Neural cell (in vitro differentiated cells): ENCODE data around the gene MRGPRE. TPM values are rescaled to one million over a fixed set of nuclear protein-coding genes. Genes with fewer than 3 reads are reported as not detected.

Experiments
- H2AFZ ChIP-seq: fragments of 200-600, 300-800 bp; sonication (generic), shearing (Covaris generic); 2 replicates; pipeline ENCODE4 v1.6.0; 2014; ENCODE audit warnings: low read depth, mild to moderate bottlenecking, antibody characterized with exemption, low read length, moderate library complexity
- H3F3A ChIP-seq: fragments of 200-600 bp; shearing (Covaris generic); 2 replicates; pipeline ENCODE4 v1.6.1; 2016; ENCODE audit warnings: mild to moderate bottlenecking, moderate library complexity, mixed read lengths, antibody characterized with exemption, low read length; ENCODE audit not compliant: insufficient read depth, poor library complexity, severe bottlenecking
- H3K27ac ChIP-seq: fragments of 200-600, 300-800 bp; sonication (generic), shearing (Covaris generic); 2 replicates; pipeline ENCODE4 v1.5.1; 2014; ENCODE audit warnings: mild to moderate bottlenecking, low read length, moderate library complexity
- H3K27me3 ChIP-seq: fragments of 300-800, 200-600 bp; sonication (generic), shearing (Covaris generic); 2 replicates; pipeline ENCODE4 v1.6.0; 2014; ENCODE audit warnings: mild to moderate bottlenecking, low read depth, low read length, moderate library complexity; ENCODE audit not compliant: insufficient read depth
- H3K36me3 ChIP-seq: fragments of 300-800, 200-600 bp; sonication (generic), shearing (Covaris generic); 2 replicates; pipeline ENCODE4 v1.5.1; 2014; ENCODE audit warnings: mild to moderate bottlenecking, antibody characterized with exemption, low read length, moderate library complexity; ENCODE audit not compliant: insufficient read depth
- H3K4me2 ChIP-seq: fragments of 300-800, 200-600 bp; sonication (generic), shearing (Covaris generic); 2 replicates; pipeline ENCODE4 v1.6.0; 2014; ENCODE audit warnings: mild to moderate bottlenecking, low read length
- H3K4me3 ChIP-seq: fragments of 300-800, 200-600 bp; sonication (generic), shearing (Covaris generic); 2 replicates; pipeline ENCODE4 v1.5.1; 2014; ENCODE audit warnings: mild to moderate bottlenecking, low read length, moderate library complexity
- H3K79me2 ChIP-seq: fragments of 200-600 bp; shearing (Covaris generic); replicated peaks from 2 replicates; pipeline ENCODE4 v1.6.0; 2014; ENCODE audit warnings: mild to moderate bottlenecking, low read length, moderate library complexity; ENCODE audit not compliant: insufficient read depth
- H3K9ac ChIP-seq: fragments of 300-800, 200-600 bp; sonication (generic), shearing (Covaris generic); 2 replicates; pipeline ENCODE4 v1.6.1; 2016; ENCODE audit warnings: mild to moderate bottlenecking, low read length, mixed read lengths
- H3K9me2 ChIP-seq: fragments of 200-600 bp; shearing (Covaris generic); 2 replicates; pipeline ENCODE4 v1.6.1; 2016; ENCODE audit warnings: mild to moderate bottlenecking, low read length, mixed read lengths; ENCODE audit not compliant: insufficient read depth
- H3K9me3 ChIP-seq: fragments of 200-600, 300-800 bp; sonication (generic), shearing (Covaris generic); 2 replicates; pipeline ENCODE4 v1.6.1; 2016; ENCODE audit warnings: mild to moderate bottlenecking, mixed run types, low read length, moderate library complexity, mixed read lengths
- H4K20me1 ChIP-seq: fragments of 200-600 bp; shearing (Covaris generic); 2 replicates; pipeline ENCODE4 v1.6.1; 2016; ENCODE audit warnings: mild to moderate bottlenecking, mixed run types; ENCODE audit not compliant: insufficient read depth
- EP300 ChIP-seq: fragments of 450-650 bp; conservative IDR thresholded peaks from 2 replicates; pipeline ENCODE4 v1.6.1; 2014; ENCODE audit warnings: antibody characterized with exemption, mild to moderate bottlenecking, moderate library complexity; ENCODE audit not compliant: poor library complexity, severe bottlenecking
- EZH2 ChIP-seq: fragments of 200-600, 300-800 bp; shearing (Covaris generic), sonication (generic); IDR thresholded peaks from 2 replicates; pipeline ENCODE4 v1.6.1; 2014; ENCODE audit warnings: antibody characterized with exemption, low read length, borderline replicate concordance, mild to moderate bottlenecking; ENCODE audit not compliant: insufficient read depth, poor library complexity, severe bottlenecking
- MXI1 ChIP-seq: fragments of 450-650 bp; conservative IDR thresholded peaks from 2 replicates; pipeline ENCODE4 v1.6.1; 2014; ENCODE audit warnings: antibody characterized with exemption, mild to moderate bottlenecking; ENCODE audit not compliant: poor library complexity, severe bottlenecking
- POLR2AphosphoS5 ChIP-seq: IDR thresholded peaks from 2 replicates; pipeline ENCODE4 v1.6.1; 2012
- RAD21 ChIP-seq: fragments of 450-650 bp; conservative IDR thresholded peaks from 2 replicates; pipeline ENCODE4 v1.6.1; 2014; ENCODE audit warnings: antibody characterized with exemption, mild to moderate bottlenecking, moderate library complexity
- REST ChIP-seq: IDR thresholded peaks from 2 replicates; pipeline ENCODE4 v1.6.1; 2012; ENCODE audit warnings: borderline replicate concordance
- SMC3 ChIP-seq: fragments of 450-650 bp; conservative IDR thresholded peaks from 2 replicates; pipeline ENCODE4 v1.6.1; 2014; ENCODE audit warnings: antibody characterized with exemption, mild to moderate bottlenecking, moderate library complexity; ENCODE audit not compliant: poor library complexity
- TAF1 ChIP-seq: IDR thresholded peaks from 2 replicates; pipeline ENCODE4 v1.6.1; 2012; ENCODE audit warnings: low read depth
- polyA plus RNA-seq: library from polyadenylated mRNA; depleted of rRNA; stranded (reverse); fragments of >200 nt; gene quantifications from 2 replicates; pipeline ENCODE4 v1.2.3, GENCODE V29; 2014
- TF ChIP-seq, protein P1 (sequence below): fragments of 450-650 bp; IDR thresholded peaks from 2 replicates; pipeline ENCODE4 v1.5.1; 2014; ENCODE audit warnings: antibody characterized with exemption, mild to moderate bottlenecking, moderate library complexity; ENCODE audit not compliant: poor library complexity, severe bottlenecking

MRGPRE gene
- polyA plus RNA-seq, 1 donor from 2014 or later: 0.28 TPM

DNA sequence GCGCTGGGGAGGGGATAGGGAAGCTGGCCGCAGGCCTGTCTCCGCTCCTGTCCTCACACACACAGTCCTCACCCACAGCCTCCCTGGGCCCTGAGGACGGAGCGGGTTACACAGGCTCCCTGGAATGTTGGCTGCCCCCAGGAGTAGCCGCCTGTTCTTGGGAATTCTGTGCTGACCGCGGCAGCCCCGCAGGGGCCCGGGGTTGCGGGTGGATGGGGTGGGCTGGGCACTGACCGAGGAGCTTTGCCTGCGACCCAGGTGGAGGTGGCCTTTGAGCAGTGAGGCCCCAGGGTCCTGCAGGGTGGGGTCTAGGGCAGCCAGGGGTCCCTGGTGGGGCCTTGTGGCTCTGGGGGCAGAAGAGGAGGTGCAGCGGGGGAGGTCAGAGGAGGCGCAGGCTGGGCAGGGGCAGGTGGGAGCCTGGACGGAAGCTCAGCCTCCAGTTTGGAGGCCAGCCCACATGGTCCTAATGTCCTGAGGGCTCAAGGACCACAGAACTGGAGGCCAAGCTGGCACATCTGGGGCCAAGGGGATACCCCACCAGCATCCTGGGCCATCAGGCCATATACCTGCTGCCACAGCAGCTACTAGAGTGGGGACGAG lies 7.0 kb downstream of the MRGPRE start:
- TF ChIP-seq RAD21 (no peak), REST (no peak), SMC3 (no peak), TAF1 (no peak), EZH2 (no peak), MXI1 (no peak), EP300 (no peak), POLR2AphosphoS5 (no peak)
- TF ChIP-seq, protein P1, sequence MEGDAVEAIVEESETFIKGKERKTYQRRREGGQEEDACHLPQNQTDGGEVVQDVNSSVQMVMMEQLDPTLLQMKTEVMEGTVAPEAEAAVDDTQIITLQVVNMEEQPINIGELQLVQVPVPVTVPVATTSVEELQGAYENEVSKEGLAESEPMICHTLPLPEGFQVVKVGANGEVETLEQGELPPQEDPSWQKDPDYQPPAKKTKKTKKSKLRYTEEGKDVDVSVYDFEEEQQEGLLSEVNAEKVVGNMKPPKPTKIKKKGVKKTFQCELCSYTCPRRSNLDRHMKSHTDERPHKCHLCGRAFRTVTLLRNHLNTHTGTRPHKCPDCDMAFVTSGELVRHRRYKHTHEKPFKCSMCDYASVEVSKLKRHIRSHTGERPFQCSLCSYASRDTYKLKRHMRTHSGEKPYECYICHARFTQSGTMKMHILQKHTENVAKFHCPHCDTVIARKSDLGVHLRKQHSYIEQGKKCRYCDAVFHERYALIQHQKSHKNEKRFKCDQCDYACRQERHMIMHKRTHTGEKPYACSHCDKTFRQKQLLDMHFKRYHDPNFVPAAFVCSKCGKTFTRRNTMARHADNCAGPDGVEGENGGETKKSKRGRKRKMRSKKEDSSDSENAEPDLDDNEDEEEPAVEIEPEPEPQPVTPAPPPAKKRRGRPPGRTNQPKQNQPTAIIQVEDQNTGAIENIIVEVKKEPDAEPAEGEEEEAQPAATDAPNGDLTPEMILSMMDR: no peak
- H3K9me2 ChIP-seq: no peaks in the 10 kb centered on the region
- no peaks in the 10 kb centered on the region for H4K20me1 ChIP-seq
- H3K9me3 ChIP-seq: no peaks in the 10 kb centered on the region
- H3K4me3 ChIP-seq: no peak overlapping the region
- no peaks in the 10 kb centered on the region for H3K36me3 ChIP-seq
- H3K79me2 ChIP-seq: no peaks in the 10 kb centered on the region
- no peak overlapping the region for H3K4me2 ChIP-seq
- H2AFZ ChIP-seq: no peak overlapping the region
- H3K27me3 ChIP-seq: no peaks in the 10 kb centered on the region
- no peak overlapping the region for H3K27ac ChIP-seq
- no peak overlapping the region for H3K9ac ChIP-seq
- no peaks in the 10 kb centered on the region for H3F3A ChIP-seq

GRCh38 chr11:3224401-3225057 lies 7.7 kb downstream of the MRGPRE start:
- Histone ChIP-seq H3K27me3 (no peaks in the 10 kb centered on the region), H3K9ac (no peak overlapping the region), H3K27ac (no peak overlapping the region), H2AFZ (no peak overlapping the region), H3F3A (no peaks in the 10 kb centered on the region), H3K9me2 (no peaks in the 10 kb centered on the region), H4K20me1 (no peaks in the 10 kb centered on the region), H3K36me3 (no peaks in the 10 kb centered on the region), H3K79me2 (no peaks in the 10 kb centered on the region), H3K4me3 (no peak overlapping the region), H3K9me3 (no peaks in the 10 kb centered on the region), H3K4me2 (no peak overlapping the region)
- TF ChIP-seq SMC3 (no peak), REST (no peak), EP300 (no peak), POLR2AphosphoS5 (no peak)
- TF ChIP-seq, protein P1: no peak
